ENCODE measurements around the gene PRDM5.
A peak's percentile ranks its signal among the peaks of the same experiment; 100 is the strongest.

Gene PRDM5

GRCh38 chr4:120714417-120715010 is 208.0 kb downstream of the PRDM5 start:
- no peak overlapping the region for H3K4me3 ChIP-seq (ENCODE audit: low read depth, low read length)
- no peak for TF ChIP-seq CTCF (conservative IDR thresholded peaks at IDR 0.05; ENCODE audit: low read depth, low read length)
- no peak for DNase-seq (ENCODE audit: low read depth)

GRCh38 chr4:120709991-120710390 is 212.5 kb downstream of the PRDM5 start:
- no peak for TF ChIP-seq CTCF (conservative IDR thresholded peaks at IDR 0.05; ENCODE audit: low read depth, low read length)
- H3K4me3 ChIP-seq (ENCODE audit: low read depth, low read length): no peak overlapping the region
- peak; percentile 81 for DNase-seq (ENCODE audit: low read depth)

- H3K4me3 ChIP-seq (ENCODE audit: low read depth, low read length): no peak overlapping the region
- DNase-seq (ENCODE audit: low read depth): no peak
- TF ChIP-seq CTCF (conservative IDR thresholded peaks at IDR 0.05; ENCODE audit: low read depth, low read length): no peak
Observed at GRCh38 chr4:120704538-120704937, 218.0 kb downstream of the PRDM5 start.

DNA sequence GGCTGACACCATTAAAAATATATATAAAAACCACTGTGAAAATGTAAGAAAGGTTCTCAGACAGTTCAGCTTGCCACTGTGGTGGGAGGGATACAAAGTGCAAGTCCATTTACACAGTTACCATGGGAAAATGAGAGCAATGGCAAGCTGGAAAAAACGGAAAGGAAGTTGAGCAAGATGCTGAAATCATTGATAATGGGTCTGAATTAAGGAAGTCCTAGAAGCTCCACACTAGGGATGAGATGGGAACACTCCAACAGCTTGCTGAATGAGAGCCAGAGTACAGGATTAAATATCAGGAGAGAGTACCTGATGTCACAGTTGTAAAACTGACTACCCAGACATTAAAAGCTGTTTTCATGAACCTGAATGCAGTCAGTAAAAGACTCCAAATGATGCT is 218.6 kb downstream of the PRDM5 start:
- peak; percentile 35 for DNase-seq (ENCODE audit: low read depth)
- TF ChIP-seq CTCF (conservative IDR thresholded peaks at IDR 0.05; ENCODE audit: low read depth, low read length): no peak
- H3K4me3 ChIP-seq (ENCODE audit: low read depth, low read length): no peak overlapping the region

GRCh38 chr4:120699354-120699753 is 223.2 kb downstream of the PRDM5 start:
- no peak for TF ChIP-seq CTCF (conservative IDR thresholded peaks at IDR 0.05; ENCODE audit: low read depth, low read length)
- DNase-seq (ENCODE audit: low read depth): no peak
- H3K4me3 ChIP-seq (ENCODE audit: low read depth, low read length): no peak overlapping the region

DNA sequence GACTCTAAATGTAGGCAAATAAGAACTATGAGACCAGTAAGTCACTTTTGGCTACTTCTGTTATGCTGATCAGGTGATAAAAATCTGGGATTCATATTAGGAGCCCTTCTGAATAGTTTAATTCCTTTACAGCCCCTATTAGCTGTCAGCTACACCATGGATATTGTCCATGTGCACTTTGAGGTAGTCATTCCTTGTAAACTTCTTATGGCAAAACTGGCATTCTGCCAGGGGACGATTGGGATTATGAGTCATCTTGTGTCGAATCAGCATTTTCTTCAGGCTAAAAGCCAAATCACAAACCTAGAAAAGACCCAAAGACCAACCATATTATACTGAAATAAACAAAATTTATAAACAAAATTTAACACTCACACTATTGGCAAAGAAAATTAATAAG is 227.6 kb downstream of the PRDM5 start:
- TF ChIP-seq CTCF (conservative IDR thresholded peaks at IDR 0.05; ENCODE audit: low read depth, low read length): no peak
- H3K4me3 ChIP-seq (ENCODE audit: low read depth, low read length): no peak overlapping the region
- peak; percentile 78 for DNase-seq (ENCODE audit: low read depth)

GRCh38 chr4:120693816-120694215 is 228.7 kb downstream of the PRDM5 start:
- no peak overlapping the region for H3K4me3 ChIP-seq (ENCODE audit: low read depth, low read length)
- TF ChIP-seq CTCF (conservative IDR thresholded peaks at IDR 0.05; ENCODE audit: low read depth, low read length): no peak
- DNase-seq (ENCODE audit: low read depth): no peak
